HG03520 (cell line): ENCODE measurements around the gene ZFAND2A.
"Not testable (repeated sequence)": the region's sequence is repeated elsewhere in the genome, so short reads cannot be mapped to it uniquely, and the experiment has no call there.

Source experiments
- ATAC-seq: cut with Tn5 transposase; IDR thresholded peaks from one replicate; pipeline ENCODE4 v1.9.1; 2021; ENCODE audit warnings: mild to moderate bottlenecking, moderate library complexity; ENCODE audit not compliant: unreplicated experiment

Gene ZFAND2A

GRCh38 chr7:1159891-1160669 lies at the start of gene ZFAND2A:
TSS of gene ZFAND2A (minus strand) at chr7:1160196. CDS start at chr7:1158212, 1,984 bp downstream.
- peak; percentile 93 for ATAC-seq

- ATAC-seq = no peak
Observed at GRCh38 chr7:1209097-1209496, 49.1 kb upstream of the ZFAND2A start.

GRCh38 chr7:1205742-1206141 lies 45.7 kb upstream of the ZFAND2A start:
- not testable (repeated sequence) for ATAC-seq

- ATAC-seq = no peak
Observed at GRCh38 chr7:1204460-1205140, 44.6 kb upstream of the ZFAND2A start.

GRCh38 chr7:1202914-1203313 lies 42.9 kb upstream of the ZFAND2A start:
- not testable (repeated sequence) for ATAC-seq

GRCh38 chr7:1201916-1202315 lies 41.9 kb upstream of the ZFAND2A start:
- ATAC-seq = no peak

GRCh38 chr7:1200045-1200444 lies 40.0 kb upstream of the ZFAND2A start:
- no peak for ATAC-seq

- ATAC-seq = no peak
Observed at GRCh38 chr7:1197997-1198625, 38.1 kb upstream of the ZFAND2A start.

- no peak for ATAC-seq
Observed at GRCh38 chr7:1196950-1197349, 37.0 kb upstream of the ZFAND2A start.

GRCh38 chr7:1196441-1196840 lies 36.4 kb upstream of the ZFAND2A start:
- not testable (repeated sequence) for ATAC-seq

GRCh38 chr7:1193593-1194424 lies 33.8 kb upstream of the ZFAND2A start:
- ATAC-seq = no peak

- no peak for ATAC-seq
Observed at GRCh38 chr7:1192171-1192676, 32.2 kb upstream of the ZFAND2A start.

GRCh38 chr7:1189986-1190772 lies 30.2 kb upstream of the ZFAND2A start:
- no peak for ATAC-seq

GRCh38 chr7:1188720-1189294 lies 28.8 kb upstream of the ZFAND2A start:
- no peak for ATAC-seq

- ATAC-seq = no peak
Observed at GRCh38 chr7:1187127-1187526, 27.1 kb upstream of the ZFAND2A start.

- no peak for ATAC-seq
Observed at GRCh38 chr7:1181640-1182039, 21.6 kb upstream of the ZFAND2A start.

GRCh38 chr7:1181031-1181430 lies 21.0 kb upstream of the ZFAND2A start:
- no peak for ATAC-seq

- ATAC-seq = no peak
Observed at GRCh38 chr7:1176891-1177373, 16.9 kb upstream of the ZFAND2A start.
